GM18508 (cell line): ENCODE results near the gene CBX8.

ENCODE experiments used
- ATAC-seq: cut with Tn5 transposase; IDR thresholded peaks from one replicate; pipeline ENCODE4 v1.9.1; 2021; ENCODE audit warnings: moderate number of reproducible peaks; ENCODE audit not compliant: insufficient read depth, unreplicated experiment

Gene CBX8

GRCh38 chr17:79835953-79836509, 39.2 kb upstream of the CBX8 start:
- ATAC-seq = no peak

- no peak for ATAC-seq
Measured at GRCh38 chr17:79835470-79835899, 38.6 kb upstream of the CBX8 start.

GRCh38 chr17:79834565-79835469, 37.9 kb upstream of the CBX8 start:
- ATAC-seq = no peak

GRCh38 chr17:79833744-79834564, 37.1 kb upstream of the CBX8 start:
- ATAC-seq = no peak

- ATAC-seq = no peak
Measured at GRCh38 chr17:79833110-79833450, 36.2 kb upstream of the CBX8 start.

GRCh38 chr17:79832218-79833109, 35.6 kb upstream of the CBX8 start:
- no peak for ATAC-seq

GRCh38 chr17:79831265-79832217, 34.7 kb upstream of the CBX8 start:
- ATAC-seq = no peak

- ATAC-seq = no peak
Measured at GRCh38 chr17:79830763-79831264, 33.9 kb upstream of the CBX8 start.

- no peak for ATAC-seq
Measured at GRCh38 chr17:79830303-79830702, 33.4 kb upstream of the CBX8 start.

GRCh38 chr17:79829457-79829856, 32.6 kb upstream of the CBX8 start:
- ATAC-seq = no peak

GRCh38 chr17:79829004-79829403, 32.1 kb upstream of the CBX8 start:
- ATAC-seq = no peak

GRCh38 chr17:79826841-79827578, 30.1 kb upstream of the CBX8 start:
- ATAC-seq = no peak

- ATAC-seq = no peak
Measured at GRCh38 chr17:79826204-79826680, 29.4 kb upstream of the CBX8 start.

- ATAC-seq = no peak
Measured at GRCh38 chr17:79825580-79825921, 28.7 kb upstream of the CBX8 start.

GRCh38 chr17:79824893-79825579, 28.2 kb upstream of the CBX8 start:
- ATAC-seq = no peak

- no peak for ATAC-seq
Measured at GRCh38 chr17:79824234-79824633, 27.4 kb upstream of the CBX8 start.

- ATAC-seq = no peak
Measured at GRCh38 chr17:79822583-79823124, 25.8 kb upstream of the CBX8 start.
